Duodenal mucosa (tissue), 2 donors: ENCODE results near the gene NRXN3.
"Not testable (repeated sequence)": the region's sequence is repeated elsewhere in the genome, so short reads cannot be mapped to it uniquely, and the experiment has no call there.

ENCODE experiments used
- H3K27ac ChIP-seq: one replicate; pipeline ENCODE4 v1.7.0; 2013; ENCODE audit warnings: low read depth, low read length
- H3K27me3 ChIP-seq, 2 donors: one replicate each; pipeline ENCODE4 v1.7.0; 2013; ENCODE audit warnings: low read length in 2 of 2, control low read depth in 1 of 2; ENCODE audit not compliant: insufficient read depth in 2 of 2, control insufficient read depth in 1 of 2
- H3K36me3 ChIP-seq, 2 donors: one replicate each; pipeline ENCODE4 v1.7.0; 2013; ENCODE audit warnings: low read length in 2 of 2, control low read depth in 1 of 2; ENCODE audit not compliant: insufficient read depth in 2 of 2, control insufficient read depth in 1 of 2
- H3K4me1 ChIP-seq, 2 donors: one replicate each; pipeline ENCODE4 v1.7.0; 2013; ENCODE audit warnings: low read length in 2 of 2, control low read depth in 1 of 2; ENCODE audit not compliant: insufficient read depth in 2 of 2, control insufficient read depth in 1 of 2
- H3K4me3 ChIP-seq, 2 donors: one replicate each; pipeline ENCODE4 v1.7.0; 2013; ENCODE audit warnings: low read length in 2 of 2, low read depth in 1 of 2
- H3K9ac ChIP-seq, 2 donors: one replicate each; pipeline ENCODE4 v1.7.0; 2013; ENCODE audit warnings: low read length in 2 of 2, low read depth in 1 of 2
- H3K9me3 ChIP-seq, 2 donors: one replicate each; pipeline ENCODE4 v1.7.0; 2013; ENCODE audit warnings: low read length in 2 of 2, control low read depth in 1 of 2; ENCODE audit not compliant: control insufficient read depth in 1 of 2

NRXN3 gene

GRCh38 chr14:78448164-78449094 lies 278.3 kb downstream of the NRXN3 start:
- Histone ChIP-seq H3K27me3 (no peaks in the 10 kb centered on the region), H3K27ac (no peak overlapping the region), H3K36me3 (no peaks in the 10 kb centered on the region), H3K4me3 (no peak overlapping the region), H3K9ac (no peak overlapping the region), H3K4me1 (no peaks in the 10 kb centered on the region), H3K9me3 (no peaks in the 10 kb centered on the region)

GRCh38 chr14:78450669-78451318 lies 280.6 kb downstream of the NRXN3 start:
- no peak overlapping the region for H3K9ac ChIP-seq
- no peaks in the 10 kb centered on the region for H3K27me3 ChIP-seq
- no peaks in the 10 kb centered on the region for H3K4me1 ChIP-seq
- no peak overlapping the region for H3K27ac ChIP-seq
- no peaks in the 10 kb centered on the region for H3K36me3 ChIP-seq
- H3K4me3 ChIP-seq, result no peak overlapping the region
- H3K9me3 ChIP-seq, result no peaks in the 10 kb centered on the region

- H3K27ac ChIP-seq, result no peak overlapping the region
- H3K27me3 ChIP-seq, result no peaks in the 10 kb centered on the region
- no peak overlapping the region for H3K9ac ChIP-seq
- no peak overlapping the region for H3K4me3 ChIP-seq
- no peaks in the 10 kb centered on the region for H3K4me1 ChIP-seq
- H3K9me3 ChIP-seq, result no peaks in the 10 kb centered on the region
- no peaks in the 10 kb centered on the region for H3K36me3 ChIP-seq
Observed at GRCh38 chr14:78451319-78451695, 281.1 kb downstream of the NRXN3 start.

- H3K27me3 ChIP-seq, result no peaks in the 10 kb centered on the region
- no peaks in the 10 kb centered on the region for H3K4me1 ChIP-seq
- no peak overlapping the region for H3K4me3 ChIP-seq
- no peaks in the 10 kb centered on the region for H3K9me3 ChIP-seq
- no peak overlapping the region for H3K9ac ChIP-seq
- H3K36me3 ChIP-seq, result no peaks in the 10 kb centered on the region
- H3K27ac ChIP-seq, result no peak overlapping the region
Observed at GRCh38 chr14:78455896-78456435, 285.8 kb downstream of the NRXN3 start.

- no peak overlapping the region for H3K4me3 ChIP-seq
- no peaks in the 10 kb centered on the region for H3K36me3 ChIP-seq
- H3K9me3 ChIP-seq, result no peaks in the 10 kb centered on the region
- no peak overlapping the region for H3K27ac ChIP-seq
- no peaks in the 10 kb centered on the region for H3K27me3 ChIP-seq
- H3K9ac ChIP-seq, result no peak overlapping the region
- no peaks in the 10 kb centered on the region for H3K4me1 ChIP-seq
Observed at GRCh38 chr14:78469947-78470346, 299.8 kb downstream of the NRXN3 start.

- Histone ChIP-seq H3K27ac (no peak overlapping the region), H3K4me3 (no peak overlapping the region)
Observed at GRCh38 chr14:78479127-78479780, 309.1 kb downstream of the NRXN3 start.

GRCh38 chr14:78484028-78484427 lies 313.9 kb downstream of the NRXN3 start:
- Histone ChIP-seq H3K9ac (no peak overlapping the region), H3K4me3 (no peak overlapping the region), H3K27me3 (no peaks in the 10 kb centered on the region), H3K36me3 (no peaks in the 10 kb centered on the region), H3K9me3 (no peaks in the 10 kb centered on the region), H3K4me1 (peaks cover 0 to 13% of the 10 kb centered on the region in 2 donors), H3K27ac (no peak overlapping the region)

More at GRCh38 chr14:78479127-78479780, 309.1 kb downstream of the NRXN3 start:
- Histone ChIP-seq H3K9me3 (no peaks in the 10 kb centered on the region), H3K27me3 (no peaks in the 10 kb centered on the region), H3K36me3 (no peaks in the 10 kb centered on the region), H3K9ac (no peak overlapping the region), H3K4me1 (no peaks in the 10 kb centered on the region)

GRCh38 chr14:78486081-78486480 lies 315.9 kb downstream of the NRXN3 start:
- Histone ChIP-seq H3K9ac (no peak overlapping the region), H3K4me1 (peaks cover 0 to 13% of the 10 kb centered on the region in 2 donors), H3K36me3 (no peaks in the 10 kb centered on the region), H3K27me3 (no peaks in the 10 kb centered on the region), H3K9me3 (no peaks in the 10 kb centered on the region), H3K4me3 (no peak overlapping the region), H3K27ac (no peak overlapping the region)

- H3K9me3 ChIP-seq, result no peaks in the 10 kb centered on the region
- H3K36me3 ChIP-seq, result no peaks in the 10 kb centered on the region
- peaks cover 0 to 13% of the 10 kb centered on the region in 2 donors for H3K4me1 ChIP-seq
- H3K4me3 ChIP-seq, result no peak overlapping the region
- no peak overlapping the region for H3K9ac ChIP-seq
- no peaks in the 10 kb centered on the region for H3K27me3 ChIP-seq
- H3K27ac ChIP-seq, result no peak overlapping the region
Observed at GRCh38 chr14:78486621-78487020, 316.4 kb downstream of the NRXN3 start.

- not testable (repeated sequence) for H3K36me3 ChIP-seq, H3K4me3 ChIP-seq, H3K27me3 ChIP-seq, H3K9me3 ChIP-seq, H3K27ac ChIP-seq, H3K9ac ChIP-seq
- peaks cover 0 to 13% of the 10 kb centered on the region in 2 donors for H3K4me1 ChIP-seq
Observed at GRCh38 chr14:78487573-78487972, 317.4 kb downstream of the NRXN3 start.
